Nucleus accumbens (tissue), 56 donors: ENCODE results near the gene RPRD2.
"Not testable (repeated sequence)": the region's sequence is repeated elsewhere in the genome, so short reads cannot be mapped to it uniquely, and the experiment has no call there.

ENCODE experiments used
- DNase-seq, 56 donors: peaks; one replicate each; lab custom pipeline; 2025; lab: John Stamatoyannopoulos, UW

Gene RPRD2

GRCh38 chr1:150387200-150387599, 23.3 kb downstream of the RPRD2 start:
- no peak for DNase-seq

GRCh38 chr1:150388241-150388640, 24.3 kb downstream of the RPRD2 start:
- no peak for DNase-seq

- DNase-seq = no peak
Measured at GRCh38 chr1:150389650-150390049, 25.7 kb downstream of the RPRD2 start.

- DNase-seq = no peak
Measured at GRCh38 chr1:150392627-150393026, 28.7 kb downstream of the RPRD2 start.

GRCh38 chr1:150395115-150395514, 31.2 kb downstream of the RPRD2 start:
- DNase-seq = not testable (repeated sequence)

GRCh38 chr1:150397392-150398032, 33.6 kb downstream of the RPRD2 start:
- DNase-seq = no peak

- no peak for DNase-seq
Measured at GRCh38 chr1:150404465-150404864, 40.5 kb downstream of the RPRD2 start.

GRCh38 chr1:150405660-150406059, 41.7 kb downstream of the RPRD2 start:
- no peak for DNase-seq

- no peak for DNase-seq
Measured at GRCh38 chr1:150406483-150406882, 42.5 kb downstream of the RPRD2 start.

GRCh38 chr1:150407330-150407729, 43.4 kb downstream of the RPRD2 start:
- DNase-seq = no peak

- DNase-seq = no peak
Measured at GRCh38 chr1:150408800-150409199, 44.9 kb downstream of the RPRD2 start.

GRCh38 chr1:150409504-150410362, 45.8 kb downstream of the RPRD2 start:
- DNase-seq = no peak

- DNase-seq = peak in 3 of 56 donors; percentile 2 to 13 (median 3)
Measured at GRCh38 chr1:150410582-150411101, 46.7 kb downstream of the RPRD2 start.

GRCh38 chr1:150414592-150414991, 50.6 kb downstream of the RPRD2 start:
- DNase-seq = no peak

GRCh38 chr1:150415800-150416199, 51.9 kb downstream of the RPRD2 start:
- DNase-seq = no peak

GRCh38 chr1:150420560-150421265, 56.8 kb downstream of the RPRD2 start:
- peak in 5 of 56 donors; percentile 0 to 23 (median 0) for DNase-seq

GRCh38 chr1:150422541-150422940, 58.6 kb downstream of the RPRD2 start:
- DNase-seq = no peak

- no peak for DNase-seq
Measured at GRCh38 chr1:150429805-150430204, 65.9 kb downstream of the RPRD2 start.

GRCh38 chr1:150441121-150441520, 77.2 kb downstream of the RPRD2 start:
- DNase-seq = no peak

GRCh38 chr1:150444232-150444631, 80.3 kb downstream of the RPRD2 start:
- no peak for DNase-seq

- DNase-seq = no peak
Measured at GRCh38 chr1:150456146-150456647, 92.2 kb downstream of the RPRD2 start.
